Fibroblast of the aortic adventitia (primary cell): ENCODE measurements around the gene MRPS14. TPM values are rescaled to one million over a fixed set of nuclear protein-coding genes. Genes with fewer than 3 reads are reported as not detected.

ENCODE experiments used
- DNase-seq: peaks from one replicate; pipeline ENCODE4 v3.0.0-alpha.2; 2010; ENCODE audit warnings: low read depth
- H3K4me3 ChIP-seq: 2 replicates; pipeline ENCODE4 v1.5.1; 2011; ENCODE audit warnings: low read depth, mild to moderate bottlenecking, control low read depth, low read length, moderate library complexity
- CTCF ChIP-seq: IDR thresholded peaks from 2 replicates; pipeline ENCODE4 v1.5.1; 2011; ENCODE audit warnings: mild to moderate bottlenecking, low read length, control low read depth, inconsistent platforms; ENCODE audit not compliant: insufficient read depth
- total RNA-seq: library from RNA; depleted of rRNA; stranded (reverse); fragments of >200 nt; gene quantifications from 2 replicates; pipeline ENCODE4 v1.2.3, GENCODE V29; 2012; ENCODE audit warnings: low replicate concordance

Gene MRPS14
- total RNA-seq, 1 donor, result 29.5 TPM

GRCh38 chr1:174975764-174976163, 47.5 kb downstream of the MRPS14 start:
- TF ChIP-seq CTCF, result no peak
- H3K4me3 ChIP-seq, result no peak overlapping the region
- DNase-seq, result no peak

GRCh38 chr1:174974711-174975119, 48.5 kb downstream of the MRPS14 start:
- DNase-seq, result no peak
- no peak for TF ChIP-seq CTCF
- H3K4me3 ChIP-seq, result no peak overlapping the region

- H3K4me3 ChIP-seq, result no peak overlapping the region
- DNase-seq, result no peak
- TF ChIP-seq CTCF, result no peak
Measured at GRCh38 chr1:174971902-174972301, 51.3 kb downstream of the MRPS14 start.

- DNase-seq, result no peak
- TF ChIP-seq CTCF, result no peak
- no peak overlapping the region for H3K4me3 ChIP-seq
Measured at GRCh38 chr1:174971466-174971865, 51.8 kb downstream of the MRPS14 start.

GRCh38 chr1:174969977-174970376, 53.2 kb downstream of the MRPS14 start:
- no peak for TF ChIP-seq CTCF
- no peak for DNase-seq
- no peak overlapping the region for H3K4me3 ChIP-seq

GRCh38 chr1:174968750-174969244, 54.4 kb downstream of the MRPS14 start:
- no peak overlapping the region for H3K4me3 ChIP-seq
- no peak for TF ChIP-seq CTCF
- DNase-seq, result peak; percentile 46

- DNase-seq, result no peak
- TF ChIP-seq CTCF, result no peak
- H3K4me3 ChIP-seq, result no peak overlapping the region
Measured at GRCh38 chr1:174967845-174968705, 55.1 kb downstream of the MRPS14 start.
